ENCODE results near the gene DBNDD2.

GRCh38 chr20:45407783-45408645, at the start of gene DBNDD2:
- no peak for TF ChIP-seq CTCF (IDR thresholded peaks at IDR 0.05 in 8 of 11, conservative IDR thresholded peaks at IDR 0.05 in 3 of 11)
- no peak for TF ChIP-seq POLR2A (IDR thresholded peaks at IDR 0.05)
